Measurements from ENCODE around the gene UBAC2. TPM values are rescaled to one million over a fixed set of nuclear protein-coding genes. Genes with fewer than 3 reads are reported as not detected.

UBAC2 gene
- total RNA-seq, 1 experiment from 2014 or later: 41.0 TPM

- BruUV-seq (replicated peaks): no TSS peak
- no peak for DNase-seq
- no peaks in the 10 kb centered on the region for H3K4me1 Mint-ChIP-seq (ENCODE audit: low read depth, unreplicated experiment)
- CTCF ChIA-PET: no interaction called here
- no peak overlapping the region for H3K4me3 Mint-ChIP-seq (ENCODE audit: low read depth, unreplicated experiment)
- TF ChIP-seq CTCF (IDR thresholded peaks at IDR 0.05; ENCODE audit: unreplicated experiment): no peak
- no peaks in the 10 kb centered on the region for H3K36me3 Mint-ChIP-seq (ENCODE audit: insufficient read depth, unreplicated experiment)
- peaks cover 5% of the 10 kb centered on the region for H3K27me3 Mint-ChIP-seq (ENCODE audit: unreplicated experiment)
- intact Hi-C loops (cut with micrococcal nuclease; ENCODE audit: unreplicated experiment): no loop called here
- H3K9me3 Mint-ChIP-seq (ENCODE audit: low read depth, unreplicated experiment): no peaks in the 10 kb centered on the region
- no peak overlapping the region for H3K27ac Mint-ChIP-seq (ENCODE audit: unreplicated experiment)
Observed at GRCh38 chr13:99416411-99417121, 215.9 kb downstream of the UBAC2 start.

DNA sequence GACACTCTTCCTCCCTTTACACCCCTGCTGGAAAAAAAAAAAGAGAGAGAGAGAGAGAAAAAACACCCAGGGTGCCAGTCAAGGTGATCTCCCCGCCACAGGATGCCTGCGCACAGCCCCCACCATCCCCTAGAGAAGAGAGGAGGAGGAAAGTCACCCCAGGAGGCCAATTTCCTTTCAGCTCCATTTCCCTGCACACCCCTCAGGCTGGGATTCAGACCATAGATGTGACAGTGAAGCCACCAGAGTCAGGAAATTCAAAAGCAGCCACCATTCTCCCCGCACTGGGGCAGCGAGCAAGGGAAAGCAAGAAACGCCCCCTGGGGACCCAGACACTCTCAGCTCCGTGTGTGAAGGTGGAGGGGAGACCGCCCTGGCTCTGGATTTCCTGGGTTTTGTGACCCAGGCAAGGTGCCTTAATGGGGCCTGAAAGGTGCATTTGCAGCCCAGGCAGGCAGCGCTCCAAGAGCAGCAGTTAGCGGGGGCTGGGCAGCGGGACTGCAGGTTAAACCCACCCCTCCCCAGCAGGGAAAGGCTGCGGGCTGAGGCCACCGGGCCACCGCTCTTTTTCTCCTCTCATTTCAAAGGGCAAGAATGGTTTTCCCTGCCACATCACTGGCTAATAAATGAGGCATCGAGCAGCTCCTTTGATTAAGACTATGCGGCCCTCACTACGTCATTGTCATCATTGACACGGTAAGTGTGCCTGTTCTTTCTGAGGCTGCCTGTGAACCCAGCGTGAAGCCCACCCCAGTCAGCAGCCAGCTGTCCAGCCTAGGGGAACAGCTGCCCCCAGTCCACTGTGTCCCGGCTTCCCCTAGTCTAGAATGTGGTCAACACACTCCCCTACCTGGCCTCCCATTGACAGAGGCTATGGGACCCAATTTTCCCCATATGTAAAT is 216.8 kb downstream of the UBAC2 start:
- Mint-ChIP-seq H3K4me3 (ENCODE audit: low read depth, unreplicated experiment) (no peak overlapping the region), H3K36me3 (ENCODE audit: insufficient read depth, unreplicated experiment) (no peaks in the 10 kb centered on the region), H3K27ac (ENCODE audit: unreplicated experiment) (no peak overlapping the region), H3K4me1 (ENCODE audit: low read depth, unreplicated experiment) (no peaks in the 10 kb centered on the region), H3K27me3 (ENCODE audit: unreplicated experiment) (peaks cover 13% of the 10 kb centered on the region), H3K9me3 (ENCODE audit: low read depth, unreplicated experiment) (no peaks in the 10 kb centered on the region)
- BruUV-seq (replicated peaks): no TSS peak
- CTCF ChIA-PET: no interaction called here
- no peak for TF ChIP-seq CTCF (IDR thresholded peaks at IDR 0.05; ENCODE audit: unreplicated experiment)
- DNase-seq: no peak
- intact Hi-C loops (cut with micrococcal nuclease; ENCODE audit: unreplicated experiment): no loop called here

DNA sequence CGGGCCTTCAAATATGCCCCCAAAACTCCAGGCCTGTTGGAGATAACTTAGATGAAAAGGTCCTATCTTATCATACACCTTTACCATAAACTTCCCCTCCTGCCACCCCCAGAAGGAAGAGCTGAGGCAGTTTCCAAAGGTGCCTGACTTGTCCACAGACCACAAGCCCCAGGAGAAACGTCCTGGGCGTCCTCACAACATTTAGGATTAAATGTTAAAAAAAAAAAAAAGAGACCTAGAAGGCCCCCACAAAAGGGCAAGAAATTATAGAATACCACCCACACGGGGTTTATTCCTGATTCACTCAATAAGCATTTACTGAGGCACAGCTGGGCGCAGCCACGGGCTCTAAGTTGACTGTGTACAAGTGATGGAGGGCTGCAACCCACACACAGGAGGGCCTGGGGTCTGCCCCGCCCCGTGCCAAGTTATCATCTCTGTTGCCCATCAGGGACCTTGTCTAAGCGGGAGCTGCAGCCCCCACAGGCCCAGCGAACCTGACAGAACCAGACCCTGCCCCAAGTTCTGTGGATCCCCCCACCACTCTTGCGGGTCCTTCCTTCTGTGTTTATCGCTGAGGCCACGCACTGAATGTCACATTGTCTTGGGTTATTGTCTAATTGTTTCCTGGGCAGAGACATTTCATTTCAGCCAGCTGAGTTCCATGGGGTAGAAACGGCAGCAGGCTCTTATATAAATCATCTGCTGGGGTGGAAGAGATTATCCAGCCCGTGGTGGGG is 217.6 kb downstream of the UBAC2 start:
- H3K9me3 Mint-ChIP-seq (ENCODE audit: low read depth, unreplicated experiment): no peaks in the 10 kb centered on the region
- TF ChIP-seq CTCF (IDR thresholded peaks at IDR 0.05; ENCODE audit: unreplicated experiment): no peak
- intact Hi-C loops (cut with micrococcal nuclease; ENCODE audit: unreplicated experiment): no loop called here
- H3K4me3 Mint-ChIP-seq (ENCODE audit: low read depth, unreplicated experiment): no peak overlapping the region
- no peaks in the 10 kb centered on the region for H3K4me1 Mint-ChIP-seq (ENCODE audit: low read depth, unreplicated experiment)
- CTCF ChIA-PET: no interaction called here
- no peaks in the 10 kb centered on the region for H3K36me3 Mint-ChIP-seq (ENCODE audit: insufficient read depth, unreplicated experiment)
- no peak overlapping the region for H3K27ac Mint-ChIP-seq (ENCODE audit: unreplicated experiment)
- peaks cover 19% of the 10 kb centered on the region for H3K27me3 Mint-ChIP-seq (ENCODE audit: unreplicated experiment)
- no TSS peak for BruUV-seq (replicated peaks)
- DNase-seq: no peak

- H3K4me1 Mint-ChIP-seq (ENCODE audit: low read depth, unreplicated experiment): no peaks in the 10 kb centered on the region
- no peak overlapping the region for H3K4me3 Mint-ChIP-seq (ENCODE audit: low read depth, unreplicated experiment)
- CTCF ChIA-PET: no interaction called here
- H3K27me3 Mint-ChIP-seq (ENCODE audit: unreplicated experiment): peaks cover 24% of the 10 kb centered on the region
- DNase-seq: no peak
- H3K36me3 Mint-ChIP-seq (ENCODE audit: insufficient read depth, unreplicated experiment): no peaks in the 10 kb centered on the region
- no peaks in the 10 kb centered on the region for H3K9me3 Mint-ChIP-seq (ENCODE audit: low read depth, unreplicated experiment)
- intact Hi-C loops (cut with micrococcal nuclease; ENCODE audit: unreplicated experiment): no loop called here
- no TSS peak for BruUV-seq (replicated peaks)
- H3K27ac Mint-ChIP-seq (ENCODE audit: unreplicated experiment): no peak overlapping the region
- no peak for TF ChIP-seq CTCF (IDR thresholded peaks at IDR 0.05; ENCODE audit: unreplicated experiment)
Observed at GRCh38 chr13:99418843-99419140, 218.1 kb downstream of the UBAC2 start.
